Activated CD4-positive, alpha-beta T cell treated with anti-CD3 and anti-CD28 coated beads, Interleukin-2, amount 50 U/mL, for 4 hours (primary cell): ENCODE results near the gene MYOZ2.

Experiments used
- DNase-seq, 2 experiments: peaks; one replicate each; pipeline ENCODE4 v3.0.0-alpha.2; 2020

MYOZ2 gene

GRCh38 chr4:119205690-119206089, 70.1 kb downstream of the MYOZ2 start:
- no peak for DNase-seq

GRCh38 chr4:119206178-119206577, 70.5 kb downstream of the MYOZ2 start:
- DNase-seq = no peak

- no peak for DNase-seq
Measured at GRCh38 chr4:119207051-119207450, 71.4 kb downstream of the MYOZ2 start.

GRCh38 chr4:119209077-119209476, 73.4 kb downstream of the MYOZ2 start:
- DNase-seq = peak; percentile 21 to 23

GRCh38 chr4:119209586-119209985, 74.0 kb downstream of the MYOZ2 start:
- DNase-seq = no peak

GRCh38 chr4:119210775-119211174, 75.1 kb downstream of the MYOZ2 start:
- no peak for DNase-seq

- DNase-seq = no peak
Measured at GRCh38 chr4:119211867-119212233, 76.2 kb downstream of the MYOZ2 start.

GRCh38 chr4:119212234-119212963, 76.8 kb downstream of the MYOZ2 start, which contains the start of gene USP53:
USP53 (plus strand) TSS chr4:119212713; CDS start chr4:119239760, 27,047 bp downstream.
- DNase-seq = peak; percentile 97 to 98

GRCh38 chr4:119212964-119213606, 77.5 kb downstream of the MYOZ2 start:
- DNase-seq = peak; percentile 34 to 41

GRCh38 chr4:119218093-119218492, 82.5 kb downstream of the MYOZ2 start:
- no peak for DNase-seq

GRCh38 chr4:119221412-119221811, 85.8 kb downstream of the MYOZ2 start:
- no peak for DNase-seq

- DNase-seq = no peak
Measured at GRCh38 chr4:119227690-119228089, 92.1 kb downstream of the MYOZ2 start.

- no peak for DNase-seq
Measured at GRCh38 chr4:119228406-119228805, 92.8 kb downstream of the MYOZ2 start.

- DNase-seq = no peak
Measured at GRCh38 chr4:119229908-119230687, 94.5 kb downstream of the MYOZ2 start.

- no peak for DNase-seq
Measured at GRCh38 chr4:119231491-119231890, 95.9 kb downstream of the MYOZ2 start.

GRCh38 chr4:119232286-119232685, 96.7 kb downstream of the MYOZ2 start:
- no peak for DNase-seq

GRCh38 chr4:119233191-119233590, 97.6 kb downstream of the MYOZ2 start:
- DNase-seq = no peak

GRCh38 chr4:119233750-119234149, 98.1 kb downstream of the MYOZ2 start:
- DNase-seq = no peak

GRCh38 chr4:119237201-119237600, 101.6 kb downstream of the MYOZ2 start:
- no peak for DNase-seq
